Activated naive CD4-positive, alpha-beta T cell treated with anti-CD3 and anti-CD28 coated beads, Interleukin-2, amount 50 U/mL, for 24 hours (primary cell): ENCODE data around the gene DFFB.

Experiments used
- H3K27ac Mint-ChIP-seq: one replicate; pipeline ENCODE4 v1.8.0; 2021; ENCODE audit warnings: mild to moderate bottlenecking, mixed read lengths
- H3K27me3 Mint-ChIP-seq: one replicate; pipeline ENCODE4 v1.8.0; 2021; ENCODE audit warnings: mixed read lengths
- H3K36me3 Mint-ChIP-seq: one replicate; pipeline ENCODE4 v1.8.0; 2021; ENCODE audit warnings: mixed read lengths
- H3K4me1 Mint-ChIP-seq: one replicate; pipeline ENCODE4 v1.8.0; 2021; ENCODE audit warnings: mixed read lengths
- H3K4me3 Mint-ChIP-seq: one replicate; pipeline ENCODE4 v1.8.0; 2021; ENCODE audit warnings: mild to moderate bottlenecking, mixed read lengths
- H3K9me3 Mint-ChIP-seq: one replicate; pipeline ENCODE4 v1.8.0; 2021; ENCODE audit warnings: mixed read lengths

The DFFB gene

GRCh38 chr1:3894626-3895278 lies 37.5 kb downstream of the DFFB start:
- Mint-ChIP-seq H3K4me1 (peaks cover 37% of the 10 kb centered on the region), H3K9me3 (peaks cover 12% of the 10 kb centered on the region), H3K36me3 (peaks cover 21% of the 10 kb centered on the region), H3K27me3 (no peaks in the 10 kb centered on the region), H3K27ac (no peak overlapping the region), H3K4me3 (no peak overlapping the region)

DNA sequence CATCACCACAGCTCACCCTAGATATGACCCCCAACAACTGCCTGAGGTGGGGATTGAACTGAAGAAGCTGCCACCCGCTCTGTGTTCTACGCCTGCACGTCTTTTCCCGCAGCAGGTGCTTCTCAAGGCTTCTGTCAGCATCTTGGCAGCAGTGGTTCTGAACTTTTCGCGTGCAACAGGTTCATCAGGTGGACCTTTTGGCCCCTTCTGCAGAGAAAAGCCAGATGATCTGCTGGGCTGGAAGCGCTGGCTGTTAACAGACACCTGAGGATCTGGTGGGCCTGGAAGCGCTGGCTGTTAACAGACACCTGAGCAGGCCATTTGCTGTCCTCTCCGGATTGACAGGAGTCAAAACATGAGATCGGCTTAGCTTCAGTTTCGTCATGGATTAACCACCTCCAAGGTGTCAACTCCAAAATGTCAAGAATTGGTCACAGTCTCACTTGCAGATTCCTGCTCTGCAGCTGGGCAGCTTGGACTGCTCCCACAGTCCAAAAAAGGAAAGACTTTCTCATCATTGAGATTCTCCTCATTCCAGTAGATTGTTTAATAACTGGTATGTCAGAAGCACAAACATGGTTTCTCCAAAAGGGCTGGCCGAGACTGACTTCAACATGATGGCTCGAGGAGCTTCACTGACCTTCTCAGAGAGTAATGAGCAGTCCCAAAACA lies 38.1 kb downstream of the DFFB start:
- Mint-ChIP-seq H3K27me3 (no peaks in the 10 kb centered on the region), H3K36me3 (peaks cover 15% of the 10 kb centered on the region), H3K9me3 (peaks cover 12% of the 10 kb centered on the region), H3K27ac (no peak overlapping the region), H3K4me3 (no peak overlapping the region), H3K4me1 (peaks cover 32% of the 10 kb centered on the region)

- Mint-ChIP-seq H3K36me3 (peaks cover 15% of the 10 kb centered on the region), H3K27ac (no peak overlapping the region), H3K27me3 (no peaks in the 10 kb centered on the region), H3K4me3 (no peak overlapping the region), H3K9me3 (peaks cover 12% of the 10 kb centered on the region), H3K4me1 (peaks cover 29% of the 10 kb centered on the region)
These were observed 38.7 kb downstream of the DFFB start for GRCh38 chr1:3895951-3896325.

DNA sequence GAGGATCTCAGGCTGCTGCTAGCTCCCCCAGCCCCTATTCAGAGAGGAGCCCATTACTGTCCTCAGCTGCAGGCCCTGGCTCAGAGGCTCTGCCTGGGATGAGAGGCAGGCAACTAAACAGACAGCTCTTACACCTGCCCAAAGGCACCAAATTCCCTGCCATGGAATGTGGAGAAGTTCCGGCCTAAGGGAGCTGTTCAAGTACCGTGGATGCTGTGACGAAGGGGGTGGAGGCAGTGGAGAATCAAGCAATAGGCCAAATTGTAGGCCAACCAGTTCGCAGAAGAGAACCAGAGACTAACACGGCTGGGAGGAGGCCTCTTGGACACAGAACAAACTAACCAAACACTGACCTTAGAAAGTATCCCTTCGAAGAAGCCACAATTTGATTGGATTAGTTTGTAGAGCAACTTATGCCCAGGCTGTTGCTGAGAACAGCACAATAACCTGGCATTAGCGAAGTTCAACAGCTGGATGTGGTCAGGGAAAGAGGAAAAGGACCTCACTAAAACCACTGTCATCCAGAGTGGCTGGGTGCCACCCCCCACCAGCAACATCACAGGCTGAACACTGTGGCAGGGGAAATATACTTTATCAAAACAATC lies 39.2 kb downstream of the DFFB start:
- Mint-ChIP-seq H3K4me1 (peaks cover 27% of the 10 kb centered on the region), H3K9me3 (peaks cover 12% of the 10 kb centered on the region), H3K27ac (no peak overlapping the region), H3K27me3 (no peaks in the 10 kb centered on the region), H3K36me3 (peaks cover 15% of the 10 kb centered on the region), H3K4me3 (no peak overlapping the region)

- Mint-ChIP-seq H3K4me3 (peak overlapping the region; percentile 96), H3K4me1 (peaks cover 40% of the 10 kb centered on the region), H3K9me3 (peaks cover 12% of the 10 kb centered on the region), H3K27ac (no peak overlapping the region), H3K27me3 (no peaks in the 10 kb centered on the region), H3K36me3 (peaks cover 15% of the 10 kb centered on the region)
These were observed 41.1 kb downstream of the DFFB start for GRCh38 chr1:3898475-3898735.

GRCh38 chr1:3898994-3899753 lies 41.9 kb downstream of the DFFB start:
- Mint-ChIP-seq H3K36me3 (peaks cover 15% of the 10 kb centered on the region), H3K4me1 (peaks cover 45% of the 10 kb centered on the region)

GRCh38 chr1:3899754-3900149 lies 42.5 kb downstream of the DFFB start:
- Mint-ChIP-seq H3K27ac (peak overlapping the region; percentile 98), H3K9me3 (peaks cover 12% of the 10 kb centered on the region), H3K27me3 (no peaks in the 10 kb centered on the region), H3K4me3 (peak overlapping the region; percentile 96), H3K4me1 (peaks cover 45% of the 10 kb centered on the region), H3K36me3 (peaks cover 15% of the 10 kb centered on the region)

More at GRCh38 chr1:3898994-3899753, 41.9 kb downstream of the DFFB start:
- Mint-ChIP-seq H3K9me3 (peaks cover 12% of the 10 kb centered on the region), H3K27me3 (no peaks in the 10 kb centered on the region), H3K4me3 (peak overlapping the region; percentile 96), H3K27ac (peak overlapping the region; percentile 94)

DNA sequence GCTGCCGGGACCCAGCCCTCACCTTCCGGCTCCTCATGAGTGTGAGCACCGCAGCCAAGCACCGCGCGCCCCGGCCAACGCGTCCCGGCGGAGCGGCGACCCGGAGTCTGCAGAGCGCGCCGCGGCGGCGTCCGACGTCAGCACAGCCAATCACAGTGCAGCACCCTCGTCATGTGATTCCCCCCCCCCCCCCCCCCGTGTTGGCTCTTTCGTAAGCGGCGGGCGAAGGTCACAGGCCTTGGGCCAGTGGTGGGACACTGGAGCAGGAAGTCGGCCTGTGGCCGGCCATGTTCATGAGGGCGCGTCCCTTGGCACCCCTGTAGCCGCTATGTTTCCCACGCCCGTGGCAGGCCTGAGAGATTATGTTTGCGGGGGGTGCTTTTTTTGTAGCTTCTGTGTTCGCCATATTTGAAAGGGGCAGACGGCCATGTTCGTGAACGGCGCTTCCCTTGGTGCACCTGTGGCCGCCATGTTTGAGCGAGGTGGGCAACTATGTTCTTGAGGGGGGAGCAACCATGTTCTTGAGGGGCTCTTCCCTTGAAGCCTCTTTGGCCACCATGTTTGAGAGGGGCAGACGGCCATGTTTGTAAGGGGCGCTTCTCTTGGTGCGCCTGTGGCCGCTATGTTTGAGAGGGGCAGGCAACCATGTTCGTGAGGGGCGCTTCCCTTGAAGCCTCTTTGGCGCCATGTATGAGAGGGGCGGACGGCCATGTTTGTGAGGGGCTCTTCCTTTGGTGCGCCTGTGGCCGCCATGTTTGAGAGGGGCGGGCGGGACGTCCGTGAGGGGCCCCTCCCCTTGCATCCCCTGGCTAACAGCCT lies 43.1 kb downstream of the DFFB start, which contains the start of gene C1orf174:
Gene C1orf174, minus strand, starts transcription at position 123 of the 819 bp plus-strand sequence. Its CDS starts 86 bp downstream, at position 37.
- H3K36me3 Mint-ChIP-seq: peaks cover 15% of the 10 kb centered on the region
- peak within 1 kb of the TSS; percentile 98 for H3K27ac Mint-ChIP-seq
- peak within 1 kb of the TSS; percentile 96 for H3K4me3 Mint-ChIP-seq
- no peaks in the 10 kb centered on the region for H3K27me3 Mint-ChIP-seq
- H3K9me3 Mint-ChIP-seq: peaks cover 12% of the 10 kb centered on the region
- H3K4me1 Mint-ChIP-seq: peaks cover 45% of the 10 kb centered on the region

DNA sequence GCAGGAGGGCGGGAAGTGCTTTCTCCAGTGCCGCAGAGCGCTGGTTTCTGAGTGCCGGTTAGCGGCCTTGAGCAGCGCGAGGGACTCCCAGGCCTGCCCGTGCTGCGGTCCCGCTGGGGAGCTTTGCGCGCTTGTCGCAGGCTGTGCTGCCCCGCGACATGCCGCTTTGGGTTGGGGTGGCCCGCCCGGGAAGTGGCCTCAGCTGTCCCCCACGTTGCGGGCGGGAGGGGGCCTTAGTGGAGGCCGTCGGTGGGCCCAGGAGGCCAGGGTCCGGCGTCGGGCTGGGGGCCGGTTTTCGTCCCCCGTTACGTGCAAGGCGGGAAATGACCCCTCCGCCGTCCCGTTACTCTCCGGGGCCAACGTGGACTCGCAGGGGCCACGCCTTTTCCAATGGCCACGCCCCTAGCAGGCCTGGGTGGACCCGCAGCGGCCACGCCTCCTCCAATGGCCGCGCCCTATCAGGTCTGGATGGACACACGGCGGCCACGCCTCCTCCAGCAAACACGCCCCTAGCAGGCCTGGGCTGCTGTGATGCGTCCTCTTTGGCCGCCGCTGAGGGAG lies 43.8 kb downstream of the DFFB start:
- H3K9me3 Mint-ChIP-seq: peaks cover 12% of the 10 kb centered on the region
- H3K4me3 Mint-ChIP-seq: peak overlapping the region; percentile 96
- H3K36me3 Mint-ChIP-seq: peaks cover 15% of the 10 kb centered on the region
- peak overlapping the region; percentile 98 for H3K27ac Mint-ChIP-seq
- H3K4me1 Mint-ChIP-seq: peaks cover 48% of the 10 kb centered on the region
- H3K27me3 Mint-ChIP-seq: no peaks in the 10 kb centered on the region

GRCh38 chr1:3902111-3902511 lies 44.8 kb downstream of the DFFB start:
- Mint-ChIP-seq H3K27me3 (no peaks in the 10 kb centered on the region), H3K4me3 (peak overlapping the region; percentile 68), H3K4me1 (peaks cover 45% of the 10 kb centered on the region), H3K36me3 (peaks cover 9% of the 10 kb centered on the region), H3K27ac (peak overlapping the region; percentile 59), H3K9me3 (peaks cover 10% of the 10 kb centered on the region)

- Mint-ChIP-seq H3K36me3 (peaks cover 6% of the 10 kb centered on the region), H3K4me3 (peak overlapping the region; percentile 68), H3K4me1 (peaks cover 41% of the 10 kb centered on the region), H3K9me3 (peaks cover 6% of the 10 kb centered on the region), H3K27ac (peak overlapping the region; percentile 87), H3K27me3 (no peaks in the 10 kb centered on the region)
These were observed 45.4 kb downstream of the DFFB start for GRCh38 chr1:3902571-3903091.

- Mint-ChIP-seq H3K36me3 (peaks cover 6% of the 10 kb centered on the region), H3K4me3 (peak overlapping the region; percentile 49), H3K27me3 (no peaks in the 10 kb centered on the region), H3K27ac (peak overlapping the region; percentile 87), H3K9me3 (peaks cover 6% of the 10 kb centered on the region), H3K4me1 (peaks cover 34% of the 10 kb centered on the region)
These were observed 46.1 kb downstream of the DFFB start for GRCh38 chr1:3903141-3904005.

- H3K27me3 Mint-ChIP-seq: no peaks in the 10 kb centered on the region
- no peaks in the 10 kb centered on the region for H3K36me3 Mint-ChIP-seq
- no peaks in the 10 kb centered on the region for H3K9me3 Mint-ChIP-seq
- H3K4me1 Mint-ChIP-seq: peaks cover 26% of the 10 kb centered on the region
- no peak overlapping the region for H3K27ac Mint-ChIP-seq
- no peak overlapping the region for H3K4me3 Mint-ChIP-seq
These were observed 46.9 kb downstream of the DFFB start for GRCh38 chr1:3904006-3904842.
